ENCODE results near the gene PPP1R13B. TPM values are rescaled to one million over a fixed set of nuclear protein-coding genes. Genes with fewer than 3 reads are reported as not detected.

Gene PPP1R13B
- total and polyA plus RNA-seq, 2 donors: 3.5 to 7.4 TPM

- DNase-seq (ENCODE audit: low read depth in 6 of 9, low spot score in 9 of 9): no peak
- Histone ChIP-seq H3K9me3 (ENCODE audit: control insufficient read depth in 2 of 2, insufficient read depth in 1 of 2, low read length in 1 of 2) (no peaks in the 10 kb centered on the region), H3K27me3 (ENCODE audit: control insufficient read depth in 2 of 2, insufficient read depth in 1 of 2, low read length in 1 of 2) (no peaks in the 10 kb centered on the region), H3K36me3 (ENCODE audit: control insufficient read depth in 2 of 2, insufficient read depth in 2 of 2, low read length in 1 of 2) (peaks cover 56 to 70% of the 10 kb centered on the region in 2 donors), H3K4me1 (ENCODE audit: control insufficient read depth in 2 of 2, insufficient read depth in 2 of 2, low read length in 2 of 2) (no peaks in the 10 kb centered on the region), H3K4me3 (ENCODE audit: low read length in 2 of 2) (no peak overlapping the region), H3K27ac (ENCODE audit: low read depth in 1 of 2, low read length in 1 of 2) (no peak overlapping the region)
- WGBS: 96% methylated on average over 19 of the region's 19 CpGs
These were observed 160.4 kb downstream of the PPP1R13B start for GRCh38 chr14:103686831-103687485.

GRCh38 chr14:103685276-103686211 is 161.8 kb downstream of the PPP1R13B start:
- Histone ChIP-seq H3K4me1 (ENCODE audit: control insufficient read depth in 2 of 2, insufficient read depth in 2 of 2, low read length in 2 of 2) (no peaks in the 10 kb centered on the region), H3K27me3 (ENCODE audit: control insufficient read depth in 2 of 2, insufficient read depth in 1 of 2, low read length in 1 of 2) (no peaks in the 10 kb centered on the region), H3K36me3 (ENCODE audit: control insufficient read depth in 2 of 2, insufficient read depth in 2 of 2, low read length in 1 of 2) (peaks cover 65 to 81% of the 10 kb centered on the region in 2 donors), H3K9me3 (ENCODE audit: control insufficient read depth in 2 of 2, insufficient read depth in 1 of 2, low read length in 1 of 2) (no peaks in the 10 kb centered on the region), H3K27ac (ENCODE audit: low read depth in 1 of 2, low read length in 1 of 2) (no peak overlapping the region), H3K4me3 (ENCODE audit: low read length in 2 of 2) (no peak overlapping the region)
- 97% methylated on average over 23 of the region's 23 CpGs for WGBS
- DNase-seq (ENCODE audit: low read depth in 6 of 9, low spot score in 9 of 9): no peak

- H3K27me3 ChIP-seq (ENCODE audit: control insufficient read depth in 2 of 2, insufficient read depth in 1 of 2, low read length in 1 of 2): no peaks in the 10 kb centered on the region
- no peak overlapping the region for H3K4me3 ChIP-seq (ENCODE audit: low read length in 2 of 2)
- H3K9me3 ChIP-seq (ENCODE audit: control insufficient read depth in 2 of 2, insufficient read depth in 1 of 2, low read length in 1 of 2): no peaks in the 10 kb centered on the region
- H3K4me1 ChIP-seq (ENCODE audit: control insufficient read depth in 2 of 2, insufficient read depth in 2 of 2, low read length in 2 of 2): no peaks in the 10 kb centered on the region
- H3K36me3 ChIP-seq (ENCODE audit: control insufficient read depth in 2 of 2, insufficient read depth in 2 of 2, low read length in 1 of 2): peaks cover 66 to 83% of the 10 kb centered on the region in 2 donors
- 94% methylated on average over 15 of the region's 15 CpGs for WGBS
- H3K27ac ChIP-seq (ENCODE audit: low read depth in 1 of 2, low read length in 1 of 2): no peak overlapping the region
- DNase-seq (ENCODE audit: low read depth in 6 of 9, low spot score in 9 of 9): no peak
These were observed 162.5 kb downstream of the PPP1R13B start for GRCh38 chr14:103684871-103685270.

GRCh38 chr14:103684471-103684870 is 162.9 kb downstream of the PPP1R13B start:
- H3K4me3 ChIP-seq (ENCODE audit: low read length in 2 of 2): no peak overlapping the region
- 92% methylated on average over 6 of the region's 6 CpGs for WGBS
- H3K27me3 ChIP-seq (ENCODE audit: control insufficient read depth in 2 of 2, insufficient read depth in 1 of 2, low read length in 1 of 2): no peaks in the 10 kb centered on the region
- H3K36me3 ChIP-seq (ENCODE audit: control insufficient read depth in 2 of 2, insufficient read depth in 2 of 2, low read length in 1 of 2): peaks cover 70 to 85% of the 10 kb centered on the region in 2 donors
- no peaks in the 10 kb centered on the region for H3K4me1 ChIP-seq (ENCODE audit: control insufficient read depth in 2 of 2, insufficient read depth in 2 of 2, low read length in 2 of 2)
- no peak overlapping the region for H3K27ac ChIP-seq (ENCODE audit: low read depth in 1 of 2, low read length in 1 of 2)
- no peaks in the 10 kb centered on the region for H3K9me3 ChIP-seq (ENCODE audit: control insufficient read depth in 2 of 2, insufficient read depth in 1 of 2, low read length in 1 of 2)
- no peak for DNase-seq (ENCODE audit: low read depth in 6 of 9, low spot score in 9 of 9)

Other genes with a start within 250 kb of the PPP1R13B start
- 60.1 TPM for gene KLC1, start 218.4 kb downstream of the PPP1R13B start, total RNA-seq
- 121 TPM for gene KLC1, start 218.4 kb downstream of the PPP1R13B start, polyA plus RNA-seq
- gene XRCC3, start 132.1 kb downstream of the PPP1R13B start, total RNA-seq: 15.9 TPM
- gene XRCC3, start 132.1 kb downstream of the PPP1R13B start, polyA plus RNA-seq: 4.4 TPM
- 27.8 TPM for gene ZFYVE21, start 131.8 kb downstream of the PPP1R13B start, total RNA-seq
- 38.9 TPM for gene ZFYVE21, start 131.8 kb downstream of the PPP1R13B start, polyA plus RNA-seq
- gene TDRD9, start 80.9 kb upstream of the PPP1R13B start, total RNA-seq: 0.76 TPM
- 3.8 TPM for gene TDRD9, start 80.9 kb upstream of the PPP1R13B start, polyA plus RNA-seq
- gene RD3L, start 95.0 kb upstream of the PPP1R13B start, total RNA-seq: not detected
- gene RD3L, start 95.0 kb upstream of the PPP1R13B start, polyA plus RNA-seq: not detected
- gene ASPG, start 238.1 kb upstream of the PPP1R13B start, total RNA-seq: 0.24 TPM
- 5.5 TPM for gene ASPG, start 238.1 kb upstream of the PPP1R13B start, polyA plus RNA-seq

All from thymus (tissue), 11 donors.